ENCODE data around the gene NKAIN2. TPM values are rescaled to one million over a fixed set of nuclear protein-coding genes. Genes with fewer than 3 reads are reported as not detected.

Gene NKAIN2
- polyA plus RNA-seq, 10 donors = 5.3 to 9.9 (median 7.2) TPM

- DNase-seq = no peak
These were observed 949.3 kb downstream of the NKAIN2 start for GRCh38 chr6:124753001-124753400.

GRCh38 chr6:124753562-124754105 is 950.0 kb downstream of the NKAIN2 start:
- DNase-seq = no peak

DNA sequence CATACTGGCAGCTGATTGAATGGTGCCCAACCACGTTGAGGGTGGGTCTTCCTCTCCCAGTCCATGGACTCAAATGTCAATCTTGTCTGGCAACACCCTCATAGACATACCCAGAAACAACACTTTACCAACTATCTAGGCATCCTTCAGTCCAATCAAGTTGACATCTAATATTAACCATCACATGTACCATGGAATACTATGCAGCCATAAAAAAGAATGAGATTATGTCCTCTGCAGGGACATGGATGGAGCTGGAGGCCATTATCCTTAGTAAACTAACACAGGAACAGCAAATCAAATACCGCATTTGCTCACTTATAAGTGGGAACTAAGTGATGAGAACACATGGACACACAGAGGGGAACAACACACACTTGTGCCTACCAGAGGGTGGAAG is 951.7 kb downstream of the NKAIN2 start:
- DNase-seq = no peak

DNA sequence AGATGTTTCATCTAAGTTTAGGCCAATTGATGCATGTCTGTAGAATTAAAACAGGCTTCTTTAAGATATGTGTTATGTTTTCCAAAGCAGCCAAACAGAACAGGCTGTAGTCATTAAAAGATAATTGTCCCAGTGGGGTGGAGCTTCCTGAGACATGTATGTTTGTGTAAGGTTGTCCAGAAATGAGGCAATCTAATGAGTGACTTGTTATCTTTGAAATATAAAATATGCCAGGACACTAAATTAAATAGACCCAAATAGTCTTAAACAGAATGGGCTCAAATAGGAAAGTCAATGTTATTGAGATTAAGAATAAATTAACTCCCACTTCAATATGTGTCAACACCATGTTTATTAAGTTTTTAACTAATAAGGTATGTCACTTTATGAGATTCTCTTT is 953.9 kb downstream of the NKAIN2 start:
- no peak for DNase-seq

GRCh38 chr6:124758663-124759062 is 955.0 kb downstream of the NKAIN2 start:
- DNase-seq = no peak

DNA sequence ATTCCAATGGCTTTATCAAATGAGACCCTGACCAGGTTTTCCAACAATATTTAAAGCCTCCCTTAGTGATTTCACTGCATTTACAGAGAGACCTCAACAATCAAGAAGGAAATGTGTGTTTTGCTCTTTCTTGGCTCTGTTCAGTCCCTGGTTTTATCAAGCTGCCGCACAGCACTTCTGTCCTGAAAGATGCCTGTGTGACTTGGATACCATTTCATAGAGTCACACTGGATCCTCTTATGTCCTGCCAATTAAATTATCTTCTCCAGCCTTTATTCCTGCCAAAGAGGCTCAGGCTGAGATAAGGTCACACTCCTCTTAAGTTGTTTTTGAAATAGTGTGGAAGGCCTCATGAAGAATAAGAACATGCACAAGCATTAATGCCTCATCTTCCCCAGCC is 961.6 kb downstream of the NKAIN2 start:
- no peak for DNase-seq

GRCh38 chr6:124768224-124768623 is 964.6 kb downstream of the NKAIN2 start:
- DNase-seq = no peak

GRCh38 chr6:124769811-124770544 is 966.3 kb downstream of the NKAIN2 start:
- no peak for DNase-seq

DNA sequence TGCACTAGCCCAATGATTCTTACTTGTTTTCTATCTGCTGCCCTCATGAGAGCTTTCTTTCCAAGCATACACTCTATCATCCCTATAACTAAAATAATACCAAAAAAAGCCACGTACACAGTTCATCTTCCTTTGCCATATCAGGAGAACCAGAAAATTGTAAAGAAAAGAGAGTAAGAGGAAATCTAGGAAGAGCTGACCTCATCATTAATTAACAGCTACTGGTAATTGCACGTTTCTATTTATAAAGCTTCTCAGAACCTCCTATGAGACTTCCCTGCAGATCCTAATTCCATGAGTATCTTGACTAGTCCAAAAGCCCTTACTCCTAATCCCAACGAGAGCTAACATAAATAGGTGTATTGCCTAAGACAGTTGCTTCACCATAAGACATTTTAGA is 967.1 kb downstream of the NKAIN2 start:
- DNase-seq = no peak

- no peak for DNase-seq
These were observed 969.2 kb downstream of the NKAIN2 start for GRCh38 chr6:124772733-124773319.

GRCh38 chr6:124775121-124775520 is 971.5 kb downstream of the NKAIN2 start:
- DNase-seq = no peak

DNA sequence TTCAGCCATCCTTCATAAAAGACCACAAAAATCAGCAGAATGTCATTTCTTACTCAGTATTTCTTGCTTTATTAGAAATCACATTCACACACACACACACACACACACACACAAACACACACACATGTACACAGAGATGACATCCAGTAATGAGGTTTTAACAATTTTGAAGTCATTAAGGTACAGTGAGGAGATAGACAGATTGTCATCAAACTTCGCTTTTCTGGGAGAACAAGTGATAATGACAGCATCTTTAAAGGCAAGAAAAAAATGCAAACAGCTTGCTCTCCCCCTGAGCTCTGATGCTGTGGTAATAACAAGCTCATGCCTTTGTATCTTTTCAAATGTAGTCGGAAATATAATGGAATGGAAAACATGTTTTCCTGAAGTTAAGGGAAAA is 974.2 kb downstream of the NKAIN2 start:
- no peak for DNase-seq

- no peak for DNase-seq
These were observed 977.0 kb downstream of the NKAIN2 start for GRCh38 chr6:124780623-124781022.

- no peak for DNase-seq
These were observed 979.7 kb downstream of the NKAIN2 start for GRCh38 chr6:124783344-124783743.

- DNase-seq = no peak
These were observed 987.5 kb downstream of the NKAIN2 start for GRCh38 chr6:124791156-124791555.

GRCh38 chr6:124792386-124792785 is 988.7 kb downstream of the NKAIN2 start:
- no peak for DNase-seq

GRCh38 chr6:124793398-124793797 is 989.7 kb downstream of the NKAIN2 start:
- no peak for DNase-seq

- DNase-seq = peak; percentile 7 to 51 (median 18)
These were observed 992.2 kb downstream of the NKAIN2 start for GRCh38 chr6:124795643-124796463.

GRCh38 chr6:124796464-124796970 is 992.9 kb downstream of the NKAIN2 start:
- DNase-seq = no peak

GRCh38 chr6:124797224-124797623 is 993.6 kb downstream of the NKAIN2 start:
- peak; percentile 10 to 57 (median 24) for DNase-seq

DNA sequence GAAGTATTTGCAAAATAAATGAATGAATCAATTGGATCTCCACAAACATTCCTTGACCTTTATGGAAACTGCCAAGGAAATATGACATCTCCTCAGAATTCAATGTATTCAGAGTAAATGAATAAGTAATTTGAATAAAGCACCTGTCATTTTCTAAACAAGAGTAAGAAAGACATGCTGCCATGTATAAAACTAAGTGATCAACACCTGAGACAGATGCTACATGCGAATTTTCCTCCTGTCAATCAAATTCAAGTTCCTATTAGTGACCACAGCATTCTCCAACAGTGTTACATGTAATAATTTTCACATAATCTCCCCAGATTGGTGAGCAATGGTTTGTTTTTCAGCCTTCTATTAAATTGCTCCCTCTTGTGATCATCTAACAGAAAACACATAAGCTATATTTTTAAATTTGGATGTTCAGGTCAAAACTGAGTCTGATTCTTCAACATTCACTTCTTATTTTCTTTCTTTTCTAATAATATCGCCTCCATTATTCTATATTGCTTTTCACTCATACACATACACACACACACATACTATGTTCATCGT is 995.4 kb downstream of the NKAIN2 start:
- no peak for DNase-seq

DNA sequence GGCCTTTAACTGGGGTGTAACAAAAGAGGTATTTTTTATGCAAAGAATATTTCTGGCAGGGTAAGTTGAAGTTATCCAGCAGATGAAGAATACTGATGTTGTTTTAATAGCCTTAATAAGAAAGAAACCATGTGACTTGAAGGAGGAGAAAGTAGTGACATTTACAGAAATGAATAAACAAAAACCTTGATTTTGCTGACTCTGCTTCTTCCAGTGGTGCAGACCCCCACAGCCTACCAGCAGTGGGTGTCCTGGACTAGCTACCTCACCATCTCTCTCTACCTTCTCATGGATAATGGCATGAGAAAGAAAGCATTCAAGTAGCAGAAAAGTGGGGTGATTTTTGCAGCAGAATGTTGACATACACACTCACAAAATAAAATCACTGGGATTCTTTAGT is 996.0 kb downstream of the NKAIN2 start:
- no peak for DNase-seq

Data from muscle of back (tissue), 11 donors.